ENCODE results near the gene FOXL2. TPM values are rescaled to one million over a fixed set of nuclear protein-coding genes. Genes with fewer than 3 reads are reported as not detected.
A peak's percentile ranks its signal among the peaks of the same experiment; 100 is the strongest.

Gene FOXL2
- total and polyA plus RNA-seq, 2 of the 4 experiments (the other 2 are of a cell fraction) = 0.07 TPM; not detected in 1

GRCh38 chr3:138941259-138941885, 5.6 kb downstream of the FOXL2 start:
- POLR2A ChIA-PET (ENCODE audit: unreplicated experiment) = no interaction called here
- ATAC-seq (ENCODE audit: low read depth) = no peak
- H3K4me2 ChIP-seq (ENCODE audit: low read depth, low read length) = no peak overlapping the region
- peaks cover 24% of the 10 kb centered on the region for H4K20me1 ChIP-seq (ENCODE audit: insufficient read depth, low read length)
- no peak overlapping the region for H3K4ac ChIP-seq (ENCODE audit: low read depth, low read length)
- H3K18ac ChIP-seq (ENCODE audit: low read depth, low read length) = no peak overlapping the region
- no peak overlapping the region for H3K23ac ChIP-seq (ENCODE audit: low read depth, low read length)
- no peak overlapping the region for H2BK5ac ChIP-seq (ENCODE audit: low read depth, low read length, poor library complexity, severe bottlenecking)
- CTCF ChIA-PET = interaction anchor here (0.6 to 1.1 kb wide), 2 partner anchors 170 to 513 kb away, joined by 3 to 4 read pairs; no protein-coding TSS in a partner anchor
- H2BK15ac ChIP-seq (ENCODE audit: low read depth, low read length) = no peak overlapping the region
- no peak overlapping the region for H3K56ac ChIP-seq (ENCODE audit: extremely low read depth, insufficient read depth, low read length)
- no peak overlapping the region for H2BK120ac ChIP-seq (ENCODE audit: low read depth, low read length)
- no peak overlapping the region for H3K27ac ChIP-seq (ENCODE audit: insufficient read depth, low read length)
- no peak overlapping the region for H4K91ac ChIP-seq (ENCODE audit: insufficient read depth, low read depth, low read length)
- no peak overlapping the region for H2BK20ac ChIP-seq (ENCODE audit: low read depth, low read length)
- H3K4me3 ChIP-seq (ENCODE audit: insufficient read depth, low read depth, low read length) = no peak overlapping the region
- H3K36me3 ChIP-seq (ENCODE audit: control insufficient read depth, insufficient read depth, low read length) = no peaks in the 10 kb centered on the region
- peak; percentile 33 for DNase-seq
- dilution Hi-C loops (cut with HindIII; ENCODE audit: low sequenced_read_pairs, unreplicated experiment) (no loop called here), in situ Hi-C loops (cut with MboI; ENCODE audit: low sequenced_read_pairs) (no loop called here), intact Hi-C loops (cut with micrococcal nuclease) (no loop called here)
- peaks cover 5% of the 10 kb centered on the region; the same call in 1 of the 2 replicates for H3K4me1 ChIP-seq (ENCODE audit: control insufficient read depth, insufficient read depth, low read length)
- no peak overlapping the region for H3K14ac ChIP-seq (replicated peaks; ENCODE audit: low read depth, low read length)
- no peak overlapping the region for H2AFZ ChIP-seq (replicated peaks; ENCODE audit: low read length, poor library complexity)
- BruUV-seq (replicated peaks) = no TSS peak
- H3K9me1 ChIP-seq (ENCODE audit: insufficient read depth, low read length) = 0 out of 2 replicates have a peak, but pooled peaks cover 3% of the 10 kb centered on the region
- 25% methylated on average over 5 of the region's 7 CpGs; no CpG with 5 or more reads in 1 of the 2 experiments for WGBS, 2 experiments (ENCODE audit: extremely low coverage in 2 of 2, insufficient read length in 1 of 2)
- no peak overlapping the region for H4K5ac ChIP-seq (ENCODE audit: low read depth, low read length)
- no peak overlapping the region for H2AK5ac ChIP-seq (ENCODE audit: low read depth, low read length)
- no peak overlapping the region for H2AK9ac ChIP-seq (replicated peaks; ENCODE audit: low read depth, low read length, poor library complexity)
- peaks cover 5% of the 10 kb centered on the region for H3K9me3 ChIP-seq (ENCODE audit: control insufficient read depth, insufficient read depth, low read length)
- no peak overlapping the region for H4K8ac ChIP-seq (ENCODE audit: low read depth in 2 of 2, low read length in 2 of 2)
- TF ChIP-seq RAD21 (IDR thresholded peaks at IDR 0.05; ENCODE audit: low read length) = peak; percentile 43; the same call in 1 of the 2 replicates
- peak; percentile 53 for TF ChIP-seq CTCF (conservative IDR thresholded peaks at IDR 0.05; ENCODE audit: low read depth, low read length)
- no peak for TF ChIP-seq BHLHE40 (IDR thresholded peaks at IDR 0.05; ENCODE audit: low read depth, low read length)
- TF ChIP-seq SMC3 (IDR thresholded peaks at IDR 0.05; ENCODE audit: low read depth, low read length) = peak; percentile 54
- no peak for TF ChIP-seq MAZ (IDR thresholded peaks at IDR 0.05; ENCODE audit: borderline replicate concordance, low read depth, low read length)
- H3K27me3 ChIP-seq (ENCODE audit: control insufficient read depth, insufficient read depth, low read length) = peaks cover 97% of the 10 kb centered on the region
- no peaks in the 10 kb centered on the region for H3K79me1 ChIP-seq (ENCODE audit: low read depth in 1 of 2, low read length in 2 of 2)
- H3K9ac ChIP-seq (ENCODE audit: low read depth, low read length) = no peak overlapping the region
